GM18519 (cell line): Measurements from ENCODE around the gene NXN.

Source experiments
- ATAC-seq: cut with Tn5 transposase; IDR thresholded peaks from one replicate; pipeline ENCODE4 v1.9.1; 2021; ENCODE audit warnings: mild to moderate bottlenecking, moderate library complexity; ENCODE audit not compliant: unreplicated experiment, low FRiP score

Gene NXN

GRCh38 chr17:979539-980405 is at the start of gene NXN:
TSS of gene NXN (minus strand) at chr17:979776.
- ATAC-seq, result no peak

GRCh38 chr17:1027044-1027443 is 47.5 kb upstream of the NXN start:
- ATAC-seq, result no peak

- ATAC-seq, result no peak
These were observed 47.0 kb upstream of the NXN start for GRCh38 chr17:1026599-1026975.

GRCh38 chr17:1025733-1026598 is 46.4 kb upstream of the NXN start:
- ATAC-seq, result no peak

- ATAC-seq, result no peak
These were observed 44.5 kb upstream of the NXN start for GRCh38 chr17:1024076-1024475.

GRCh38 chr17:1022278-1023024 is 42.9 kb upstream of the NXN start:
- ATAC-seq, result no peak

- ATAC-seq, result no peak
These were observed 41.6 kb upstream of the NXN start for GRCh38 chr17:1021147-1021546.

- no peak for ATAC-seq
These were observed 39.9 kb upstream of the NXN start for GRCh38 chr17:1019451-1019850.

- ATAC-seq, result no peak
These were observed 39.0 kb upstream of the NXN start for GRCh38 chr17:1018547-1018946.

- no peak for ATAC-seq
These were observed 34.1 kb upstream of the NXN start for GRCh38 chr17:1013729-1014090.

GRCh38 chr17:1012823-1013728 is 33.5 kb upstream of the NXN start:
- ATAC-seq, result no peak

GRCh38 chr17:1011760-1012735 is 32.5 kb upstream of the NXN start:
- ATAC-seq, result no peak

GRCh38 chr17:1011138-1011537 is 31.6 kb upstream of the NXN start:
- ATAC-seq, result no peak

GRCh38 chr17:1010586-1010985 is 31.0 kb upstream of the NXN start:
- no peak for ATAC-seq

GRCh38 chr17:1010086-1010450 is 30.5 kb upstream of the NXN start:
- no peak for ATAC-seq

- no peak for ATAC-seq
These were observed 29.9 kb upstream of the NXN start for GRCh38 chr17:1009229-1010085.

- no peak for ATAC-seq
These were observed 28.6 kb upstream of the NXN start for GRCh38 chr17:1008008-1008761.
